ENCODE results near the gene FUT7.

Gene FUT7

GRCh38 chr9:137042751-137043727, 11.2 kb upstream of the FUT7 start:
- TF ChIP-seq TCF12 (IDR thresholded peaks at IDR 0.05; ENCODE audit: low read depth) = no peak
- TF ChIP-seq, protein P1, sequence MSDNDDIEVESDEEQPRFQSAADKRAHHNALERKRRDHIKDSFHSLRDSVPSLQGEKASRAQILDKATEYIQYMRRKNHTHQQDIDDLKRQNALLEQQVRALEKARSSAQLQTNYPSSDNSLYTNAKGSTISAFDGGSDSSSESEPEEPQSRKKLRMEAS (IDR thresholded peaks at IDR 0.05) = no peak
- TF ChIP-seq CEBPB (IDR thresholded peaks at IDR 0.05) = no peak
- no peak for TF ChIP-seq FOXM1 (IDR thresholded peaks at IDR 0.05; ENCODE audit: borderline replicate concordance, low read depth)
- TF ChIP-seq USF1 (IDR thresholded peaks at IDR 0.05) = no peak
- TF ChIP-seq, protein P2, sequence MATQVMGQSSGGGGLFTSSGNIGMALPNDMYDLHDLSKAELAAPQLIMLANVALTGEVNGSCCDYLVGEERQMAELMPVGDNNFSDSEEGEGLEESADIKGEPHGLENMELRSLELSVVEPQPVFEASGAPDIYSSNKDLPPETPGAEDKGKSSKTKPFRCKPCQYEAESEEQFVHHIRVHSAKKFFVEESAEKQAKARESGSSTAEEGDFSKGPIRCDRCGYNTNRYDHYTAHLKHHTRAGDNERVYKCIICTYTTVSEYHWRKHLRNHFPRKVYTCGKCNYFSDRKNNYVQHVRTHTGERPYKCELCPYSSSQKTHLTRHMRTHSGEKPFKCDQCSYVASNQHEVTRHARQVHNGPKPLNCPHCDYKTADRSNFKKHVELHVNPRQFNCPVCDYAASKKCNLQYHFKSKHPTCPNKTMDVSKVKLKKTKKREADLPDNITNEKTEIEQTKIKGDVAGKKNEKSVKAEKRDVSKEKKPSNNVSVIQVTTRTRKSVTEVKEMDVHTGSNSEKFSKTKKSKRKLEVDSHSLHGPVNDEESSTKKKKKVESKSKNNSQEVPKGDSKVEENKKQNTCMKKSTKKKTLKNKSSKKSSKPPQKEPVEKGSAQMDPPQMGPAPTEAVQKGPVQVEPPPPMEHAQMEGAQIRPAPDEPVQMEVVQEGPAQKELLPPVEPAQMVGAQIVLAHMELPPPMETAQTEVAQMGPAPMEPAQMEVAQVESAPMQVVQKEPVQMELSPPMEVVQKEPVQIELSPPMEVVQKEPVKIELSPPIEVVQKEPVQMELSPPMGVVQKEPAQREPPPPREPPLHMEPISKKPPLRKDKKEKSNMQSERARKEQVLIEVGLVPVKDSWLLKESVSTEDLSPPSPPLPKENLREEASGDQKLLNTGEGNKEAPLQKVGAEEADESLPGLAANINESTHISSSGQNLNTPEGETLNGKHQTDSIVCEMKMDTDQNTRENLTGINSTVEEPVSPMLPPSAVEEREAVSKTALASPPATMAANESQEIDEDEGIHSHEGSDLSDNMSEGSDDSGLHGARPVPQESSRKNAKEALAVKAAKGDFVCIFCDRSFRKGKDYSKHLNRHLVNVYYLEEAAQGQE (IDR thresholded peaks at IDR 0.05; ENCODE audit: low read depth) = no peak
- no peak for TF ChIP-seq EP300 (IDR thresholded peaks at IDR 0.05; ENCODE audit: borderline replicate concordance)
- no peak for TF ChIP-seq YY1 (IDR thresholded peaks at IDR 0.05; ENCODE audit: low read depth)
- TF ChIP-seq CREB1 (IDR thresholded peaks at IDR 0.05; ENCODE audit: low read depth) = no peak
- no peak for TF ChIP-seq EGR1 (IDR thresholded peaks at IDR 0.05)
- TF ChIP-seq RAD21 (IDR thresholded peaks at IDR 0.05; ENCODE audit: low read depth) = no peak
- TF ChIP-seq TAF1 (IDR thresholded peaks at IDR 0.05; ENCODE audit: low read depth) = no peak

DNA sequence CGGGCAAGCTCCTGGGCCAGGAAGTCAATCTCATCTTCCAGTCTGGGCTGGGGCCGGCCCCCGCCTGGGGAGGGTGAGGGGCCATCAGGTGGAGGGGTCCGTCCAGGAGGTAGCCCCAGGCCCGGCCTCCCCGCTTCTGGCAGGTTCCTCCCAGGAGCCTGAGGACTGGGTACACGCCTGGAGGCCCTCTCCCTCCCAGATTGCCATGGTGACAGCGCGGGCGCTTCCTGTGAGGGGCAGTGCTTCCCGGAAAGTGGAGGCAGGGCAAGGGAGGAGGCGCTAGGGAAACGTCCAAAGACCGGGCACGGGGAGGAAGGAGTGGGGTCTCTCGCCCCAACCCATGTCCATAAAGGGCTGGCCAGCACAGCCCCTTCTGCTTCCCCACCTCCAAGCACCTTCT, 9.2 kb upstream of the FUT7 start:
- TF ChIP-seq EP300 (IDR thresholded peaks at IDR 0.05; ENCODE audit: borderline replicate concordance) = no peak

GRCh38 chr9:137040568-137040967, 8.7 kb upstream of the FUT7 start:
- TF ChIP-seq TCF12 (IDR thresholded peaks at IDR 0.05; ENCODE audit: low read depth) = no peak
- no peak for TF ChIP-seq TEAD4 (IDR thresholded peaks at IDR 0.05)
- no peak for TF ChIP-seq EP300 (IDR thresholded peaks at IDR 0.05; ENCODE audit: borderline replicate concordance)
- TF ChIP-seq, protein P1 (IDR thresholded peaks at IDR 0.05) = no peak
- TF ChIP-seq RAD21 (IDR thresholded peaks at IDR 0.05; ENCODE audit: low read depth) = no peak
- no peak for TF ChIP-seq NFIC (IDR thresholded peaks at IDR 0.05)
- TF ChIP-seq, protein P2 (IDR thresholded peaks at IDR 0.05; ENCODE audit: low read depth) = no peak
- no peak for TF ChIP-seq TAF1 (IDR thresholded peaks at IDR 0.05; ENCODE audit: low read depth)

DNA sequence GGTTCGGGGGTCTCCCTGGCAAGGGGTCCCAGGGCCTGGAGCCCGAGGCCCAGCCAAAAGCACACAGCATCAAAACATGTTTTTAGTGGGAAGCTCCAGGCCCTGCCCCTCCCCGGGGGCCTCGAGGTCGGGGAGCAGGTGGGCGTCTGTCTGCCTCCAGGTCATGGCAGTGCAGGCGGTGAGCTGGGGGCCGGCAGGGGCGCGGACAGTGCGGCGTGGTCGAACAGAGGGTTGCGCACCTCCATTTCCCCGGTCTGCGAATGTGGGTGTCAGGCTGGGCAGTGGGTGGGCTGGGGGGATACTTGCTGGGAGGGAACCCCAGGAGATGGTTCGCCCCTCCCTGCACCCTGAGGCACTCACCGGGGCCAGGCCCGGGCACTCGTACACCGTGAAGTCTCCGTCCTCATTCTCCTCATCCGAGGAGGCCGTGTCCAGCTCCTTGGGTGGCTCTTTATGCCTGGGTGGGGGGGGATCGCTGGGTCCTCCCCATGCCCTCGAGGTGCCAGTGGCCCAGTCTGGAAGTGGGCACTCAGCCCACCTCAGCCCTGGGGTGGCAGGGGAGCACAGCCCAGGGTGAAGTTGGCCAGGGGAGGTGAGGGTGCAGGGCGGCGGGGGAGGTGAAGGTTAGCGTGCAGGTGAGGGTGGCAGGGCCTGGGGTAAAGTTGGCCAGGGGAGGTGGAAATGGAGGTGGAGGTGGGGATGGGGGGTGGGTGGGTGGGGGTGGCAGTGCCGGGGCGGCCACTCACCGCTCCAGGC, 7.9 kb upstream of the FUT7 start:
- no peak for TF ChIP-seq TCF12 (IDR thresholded peaks at IDR 0.05; ENCODE audit: low read depth)
- TF ChIP-seq TEAD4 (IDR thresholded peaks at IDR 0.05) = no peak
- TF ChIP-seq RAD21 (IDR thresholded peaks at IDR 0.05; ENCODE audit: low read depth) = no peak
- no peak for TF ChIP-seq ZBTB7A (IDR thresholded peaks at IDR 0.05; ENCODE audit: low read depth)
- TF ChIP-seq YY1 (IDR thresholded peaks at IDR 0.05; ENCODE audit: low read depth) = no peak

- TF ChIP-seq USF1 (IDR thresholded peaks at IDR 0.05) = no peak
- TF ChIP-seq EP300 (IDR thresholded peaks at IDR 0.05; ENCODE audit: borderline replicate concordance) = no peak
- TF ChIP-seq CREB1 (IDR thresholded peaks at IDR 0.05; ENCODE audit: low read depth) = no peak
- TF ChIP-seq FOXM1 (IDR thresholded peaks at IDR 0.05; ENCODE audit: borderline replicate concordance, low read depth) = no peak
- TF ChIP-seq NFIC (IDR thresholded peaks at IDR 0.05) = no peak
- TF ChIP-seq TCF12 (IDR thresholded peaks at IDR 0.05; ENCODE audit: low read depth) = no peak
- no peak for TF ChIP-seq TEAD4 (IDR thresholded peaks at IDR 0.05)
- no peak for TF ChIP-seq RAD21 (IDR thresholded peaks at IDR 0.05; ENCODE audit: low read depth)
- no peak for TF ChIP-seq CEBPB (IDR thresholded peaks at IDR 0.05)
- TF ChIP-seq, protein P1 (IDR thresholded peaks at IDR 0.05) = no peak
- TF ChIP-seq YY1 (IDR thresholded peaks at IDR 0.05; ENCODE audit: low read depth) = no peak
- no peak for TF ChIP-seq TAF1 (IDR thresholded peaks at IDR 0.05; ENCODE audit: low read depth)
These were observed 7.0 kb upstream of the FUT7 start for GRCh38 chr9:137038916-137039315.
